EL (cell line): ENCODE results near the gene CYP4F2.
"Not testable (repeated sequence)": the region's sequence is repeated elsewhere in the genome, so short reads cannot be mapped to it uniquely, and the experiment has no call there.

Experiments
- DNase-seq: peaks from one replicate; pipeline ENCODE4 v3.0.0-alpha.2; 2016

Gene CYP4F2

DNA sequence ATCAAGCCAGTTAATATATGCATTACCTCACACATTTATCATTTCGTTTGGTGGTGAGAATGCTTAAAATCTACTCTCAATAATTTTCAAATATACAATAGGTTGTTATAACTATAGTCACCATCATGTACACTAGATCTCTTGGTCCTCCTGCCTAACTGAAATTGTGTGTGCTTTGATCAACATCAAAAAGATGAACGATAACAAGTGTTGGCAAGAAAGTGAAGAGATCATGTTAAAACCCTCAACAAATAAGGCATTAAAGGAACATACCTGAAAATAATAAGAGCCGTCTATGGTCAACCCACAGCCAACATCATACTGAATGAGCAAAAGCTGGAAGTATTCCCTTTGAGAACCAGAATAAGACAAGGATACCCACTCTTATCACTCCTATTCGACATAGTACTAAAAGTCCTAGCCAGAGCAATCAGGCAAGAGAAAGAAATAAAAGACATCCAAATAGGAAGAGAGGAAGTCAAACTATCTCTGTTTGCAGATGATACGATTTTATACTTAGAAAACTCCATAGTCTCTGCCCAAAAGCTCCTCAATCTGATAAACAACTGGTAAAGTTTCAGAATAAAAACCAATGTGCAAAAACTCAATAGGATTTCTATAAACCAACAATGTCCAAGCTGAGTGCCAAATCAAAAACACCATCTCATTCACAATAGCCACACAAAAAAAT is 54.5 kb downstream of the CYP4F2 start:
- DNase-seq = no peak

DNA sequence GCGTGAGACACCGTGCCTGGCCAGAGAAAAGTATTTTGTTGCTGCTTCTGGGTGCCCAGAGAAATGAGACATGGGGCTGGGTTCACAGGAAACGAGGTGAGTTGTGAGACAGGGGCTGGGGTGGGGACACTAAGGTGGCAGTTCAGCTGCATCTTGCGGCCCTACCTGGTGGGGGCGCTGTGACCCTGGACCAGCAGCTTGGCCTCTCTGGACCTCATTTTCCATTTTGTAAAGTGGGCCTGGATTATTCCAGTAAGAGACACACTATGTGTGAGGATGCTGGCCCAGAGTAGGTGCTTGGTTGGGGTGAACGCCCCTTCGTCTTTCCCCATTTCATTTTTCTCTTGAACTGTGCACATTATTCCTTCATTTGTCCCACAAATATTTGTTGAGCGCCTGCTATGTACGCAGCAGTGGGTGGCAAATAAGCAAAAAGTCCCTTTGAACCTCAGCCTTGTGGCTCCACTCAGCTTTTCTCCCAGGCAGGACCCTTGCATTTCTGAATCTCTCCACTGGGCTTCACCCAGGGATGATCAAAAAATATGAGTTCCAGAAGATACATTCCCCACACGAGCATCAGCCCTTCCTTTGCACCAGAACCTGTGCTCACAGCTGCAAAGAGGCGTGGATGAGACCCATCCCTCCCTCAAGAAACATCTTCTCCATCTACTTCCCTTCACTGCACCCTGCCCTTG is 55.9 kb downstream of the CYP4F2 start:
- DNase-seq = no peak

DNA sequence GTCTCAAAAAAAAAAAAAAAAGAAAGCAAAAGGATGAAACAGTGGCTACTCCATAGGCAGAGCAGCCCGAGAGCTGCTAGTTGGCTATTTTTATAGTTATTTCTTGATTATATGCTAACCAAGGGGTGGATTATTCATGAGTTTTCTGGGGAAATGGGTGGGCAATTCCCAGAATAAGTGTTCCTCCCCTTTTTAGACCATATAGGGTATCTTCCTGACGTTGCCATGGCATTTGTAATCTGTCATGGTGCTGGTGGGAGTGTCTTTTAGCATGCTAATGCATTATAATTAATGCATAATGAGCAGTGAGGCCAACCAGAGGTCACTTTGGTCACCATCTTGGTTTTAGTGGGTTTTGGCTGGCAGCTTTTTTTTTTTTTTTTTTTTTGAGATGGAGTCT is 57.0 kb downstream of the CYP4F2 start:
- DNase-seq = no peak

DNA sequence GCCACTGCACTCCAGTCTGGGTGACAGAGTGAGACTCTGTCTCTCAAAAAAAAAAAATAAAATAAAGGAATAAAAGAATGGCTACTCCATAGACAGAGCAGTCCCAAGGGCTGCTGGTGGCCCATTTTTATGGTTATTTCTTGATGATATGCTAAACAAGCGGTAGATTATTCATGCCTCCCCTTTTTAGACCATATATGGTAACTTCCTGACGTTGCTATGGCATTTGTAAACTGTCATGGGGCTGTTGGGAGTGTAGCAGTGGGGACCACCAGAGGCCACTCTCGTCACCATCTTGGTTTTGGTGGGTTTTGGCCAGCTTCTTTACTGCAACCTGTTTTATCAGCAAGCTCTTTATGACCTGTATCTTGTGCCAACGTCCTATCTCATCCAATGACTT is 58.0 kb downstream of the CYP4F2 start:
- DNase-seq = not testable (repeated sequence)

DNA sequence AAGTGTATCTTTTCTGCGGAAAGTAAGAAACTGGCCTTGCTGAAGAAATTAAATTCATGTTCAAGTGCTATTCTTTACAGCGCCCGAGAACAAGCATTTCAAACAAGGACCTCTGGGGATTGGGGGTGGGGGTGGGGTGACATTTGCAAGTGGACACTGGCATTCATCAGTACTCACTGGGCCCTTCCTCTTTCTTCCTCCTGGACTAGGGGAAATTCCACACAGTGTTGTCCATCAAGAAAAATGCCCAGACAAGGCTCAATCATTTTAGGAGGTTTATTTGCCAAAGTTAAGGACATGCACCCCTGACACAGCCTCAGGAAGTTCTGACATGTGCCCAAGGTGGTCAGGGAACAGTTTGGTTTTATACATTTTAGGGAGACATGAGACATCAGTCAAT is 59.5 kb downstream of the CYP4F2 start:
- no peak for DNase-seq

DNA sequence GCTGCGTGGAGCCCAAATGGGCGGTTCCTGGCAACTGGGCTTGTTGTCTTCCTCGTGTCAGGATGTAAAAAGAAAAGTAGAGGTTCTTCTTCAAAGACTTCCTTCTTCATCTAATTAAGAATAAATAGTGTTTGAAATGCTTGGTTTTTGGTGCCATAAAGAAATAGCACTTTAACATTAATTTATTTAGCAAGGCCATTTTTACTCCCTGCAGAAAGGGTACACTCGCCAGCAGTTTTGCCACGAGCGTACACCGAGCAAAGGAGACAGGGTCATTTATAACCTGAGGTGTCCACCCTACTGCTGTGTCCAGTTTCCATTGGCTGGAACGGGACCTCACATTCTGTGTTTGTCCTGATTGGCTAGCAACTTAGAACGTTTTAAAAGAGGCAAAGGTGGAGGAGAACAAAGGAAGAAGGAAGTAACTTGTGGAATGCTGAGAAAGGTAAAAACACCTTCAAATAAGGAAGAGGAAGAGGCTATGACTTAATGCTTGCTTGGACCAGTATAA is 60.6 kb downstream of the CYP4F2 start:
- no peak for DNase-seq

DNA sequence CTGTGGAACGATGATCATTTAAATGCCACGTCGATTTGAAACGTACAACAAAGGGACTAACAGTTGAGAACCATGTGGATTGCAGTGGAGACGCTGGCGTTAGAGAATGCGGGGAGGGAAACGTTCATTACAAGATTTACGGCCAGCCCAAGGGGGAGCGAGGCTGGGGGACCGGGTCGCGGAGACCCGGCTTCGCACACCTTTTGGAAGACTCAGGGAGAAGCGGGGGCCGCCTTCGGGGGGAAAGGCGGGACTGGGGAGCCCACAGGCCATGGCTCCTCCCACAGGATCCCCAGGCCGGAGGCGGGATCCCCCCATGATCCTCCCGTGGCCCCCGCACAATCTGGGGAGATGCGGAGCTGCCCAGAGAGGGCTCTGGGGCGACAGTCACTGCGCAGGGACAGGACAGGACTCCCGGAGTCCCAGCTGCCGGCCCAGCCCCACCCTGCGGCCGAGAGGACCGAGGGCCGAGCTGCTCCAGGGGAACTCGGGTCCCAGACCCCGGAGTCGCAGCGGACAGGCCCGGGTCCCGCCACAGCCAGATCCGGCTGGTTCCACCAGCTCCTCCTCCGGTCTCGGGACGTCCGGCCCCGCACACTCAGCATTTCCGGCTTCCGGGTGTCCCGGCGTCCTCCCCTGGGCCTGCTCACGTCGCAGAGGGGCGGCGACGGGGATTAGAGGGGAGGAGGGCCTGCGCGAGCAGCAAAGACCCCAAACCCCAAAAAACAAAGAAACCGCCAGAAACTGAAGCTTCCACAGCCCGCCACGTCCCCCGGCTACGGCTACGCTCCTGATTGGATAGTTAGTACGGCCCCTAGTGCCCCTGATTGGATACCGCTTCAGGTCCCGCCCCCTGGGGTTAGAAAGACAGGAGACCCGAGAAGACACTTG is 61.3 kb downstream of the CYP4F2 start:
- DNase-seq = peak; percentile 96

DNA sequence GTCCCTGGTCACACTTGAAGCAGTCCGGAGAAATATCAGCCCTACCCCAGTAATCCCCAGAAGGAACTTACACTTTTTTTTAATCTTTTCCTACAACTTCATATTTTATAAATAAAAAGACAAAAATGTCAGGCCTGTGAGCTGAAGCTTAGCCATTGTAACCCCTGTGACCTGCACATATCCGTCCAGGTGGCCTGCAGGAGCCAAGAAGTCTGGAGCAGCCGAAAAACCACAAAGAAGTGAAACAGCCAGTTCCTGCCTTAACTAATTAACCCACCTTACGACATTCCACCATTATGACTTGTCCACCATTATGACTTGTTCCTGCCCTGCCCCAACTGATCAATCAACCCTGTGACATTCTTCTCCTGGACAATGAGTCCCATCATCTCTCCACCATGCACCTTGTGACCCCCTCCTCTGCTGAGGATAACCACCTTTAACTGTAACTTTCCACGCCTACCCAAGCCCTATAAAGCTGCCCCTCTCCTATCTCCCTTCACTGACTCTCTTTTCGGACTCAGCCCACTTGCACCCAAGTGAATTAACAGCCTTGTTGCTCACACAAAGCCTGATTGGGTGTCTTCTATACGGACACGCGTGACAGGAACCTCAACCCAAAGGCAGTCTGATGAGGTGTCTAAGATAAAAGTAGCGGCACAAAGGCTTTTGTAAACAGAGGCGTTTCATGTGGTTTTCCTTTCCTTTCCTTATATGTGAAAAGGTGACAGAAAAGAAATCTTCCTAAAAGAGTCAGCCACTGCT is 62.1 kb downstream of the CYP4F2 start:
- DNase-seq = not testable (repeated sequence)

DNA sequence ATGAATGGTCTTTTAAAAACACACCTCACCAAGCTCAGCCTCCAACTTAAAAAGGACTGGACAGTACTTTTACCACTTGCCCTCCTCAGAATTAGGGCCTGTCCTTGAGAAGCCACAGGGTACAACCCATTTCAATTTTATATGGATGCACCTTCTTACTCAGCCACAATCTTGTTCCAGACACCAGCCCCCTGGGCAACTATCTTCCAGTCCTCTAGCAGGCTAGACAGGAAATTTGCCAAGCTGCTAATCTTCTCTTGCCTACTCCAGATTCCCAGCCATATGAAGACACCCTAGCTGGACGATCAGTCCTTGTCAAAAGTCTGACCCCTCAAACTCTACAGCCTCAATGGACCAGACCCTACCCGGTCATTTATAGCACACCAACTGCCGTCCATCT is 63.6 kb downstream of the CYP4F2 start:
- not testable (repeated sequence) for DNase-seq

DNA sequence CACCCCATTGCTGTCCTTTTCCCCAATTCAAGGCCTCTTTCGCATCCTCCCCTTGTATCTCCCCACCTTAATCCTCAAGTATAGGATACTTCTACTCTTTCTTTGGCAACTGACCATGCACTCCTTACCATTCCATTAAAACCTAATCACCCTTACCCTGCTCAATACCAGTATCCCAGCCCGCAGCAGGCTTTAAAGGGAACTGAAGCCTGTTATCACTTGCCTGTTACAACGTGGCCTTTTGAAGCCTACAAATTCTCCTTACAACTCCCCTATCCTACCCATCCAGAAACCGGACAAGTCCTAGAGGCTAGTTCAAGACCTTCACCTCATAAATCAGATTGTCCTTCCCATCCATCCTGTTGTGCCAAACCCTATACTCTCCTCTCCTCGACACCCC is 66.2 kb downstream of the CYP4F2 start:
- no peak for DNase-seq

DNA sequence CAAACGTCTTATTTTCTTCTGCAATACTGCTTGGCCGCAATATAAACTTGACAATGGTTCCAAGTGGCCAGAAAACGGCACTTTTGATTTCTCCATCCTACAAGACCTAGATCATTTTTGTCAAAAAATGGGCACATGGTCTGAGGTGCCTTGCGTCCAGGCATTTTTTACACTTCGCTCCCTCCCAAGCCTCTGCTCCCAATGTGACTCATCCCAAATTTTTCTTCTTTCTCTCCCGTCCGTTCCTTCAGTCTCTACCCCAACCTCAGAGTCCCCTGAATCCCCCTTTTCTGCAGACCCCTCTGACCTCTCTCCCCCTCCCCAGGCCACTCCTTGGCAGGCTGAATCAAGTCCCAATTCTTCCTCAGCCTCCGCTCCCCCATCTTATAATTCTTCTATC is 68.1 kb downstream of the CYP4F2 start:
- DNase-seq = no peak

DNA sequence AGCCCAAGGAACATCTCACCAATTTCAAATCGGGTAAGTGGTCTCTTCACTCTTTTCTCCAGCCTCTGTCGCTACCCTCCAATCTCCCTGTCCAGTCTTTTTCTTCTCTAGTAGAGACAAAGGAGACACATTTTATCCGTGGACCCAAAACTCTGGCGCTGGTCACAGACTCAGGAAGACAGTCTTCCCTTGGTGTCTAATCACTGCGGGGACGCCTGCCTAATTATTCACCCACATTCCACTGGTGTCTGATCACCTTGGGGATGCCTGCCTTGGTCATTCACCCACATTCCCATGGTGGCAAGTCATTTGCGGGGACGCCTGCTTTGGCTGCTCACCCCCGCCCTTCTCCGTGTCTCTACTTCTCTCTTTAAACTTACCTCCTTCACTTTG is 68.6 kb downstream of the CYP4F2 start:
- DNase-seq = no peak

DNA sequence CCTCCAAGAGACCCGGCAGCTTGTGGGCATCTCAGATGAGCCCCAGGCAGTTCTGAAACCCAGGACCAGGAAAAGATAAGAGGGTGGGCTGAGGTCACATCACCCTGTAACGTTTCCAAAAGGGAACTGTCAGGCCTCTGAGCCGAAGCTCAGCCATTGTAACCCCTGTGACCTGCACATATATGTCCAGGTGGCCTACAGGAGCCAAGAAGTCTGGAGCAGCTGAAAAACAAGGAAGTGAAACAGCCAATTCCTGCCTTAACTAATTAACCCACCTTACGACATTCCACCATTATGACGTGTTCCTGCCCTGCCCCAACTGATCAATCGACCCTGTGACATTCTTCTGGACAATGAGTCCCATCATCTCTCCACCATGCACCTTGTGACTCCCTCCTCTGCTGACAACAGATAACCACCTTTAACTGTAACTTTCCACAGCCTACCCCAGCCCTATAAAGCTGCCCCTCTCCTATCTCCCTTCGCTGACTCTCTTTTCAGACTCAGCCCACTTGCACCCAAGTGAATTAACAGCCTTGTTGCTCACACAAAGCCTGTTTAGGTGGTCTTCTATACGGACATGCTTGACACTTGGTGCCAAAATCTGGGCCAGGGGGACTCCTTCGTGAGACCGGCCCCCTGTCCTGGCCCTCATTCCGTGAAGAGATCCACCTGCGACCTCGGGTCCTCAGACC is 69.1 kb downstream of the CYP4F2 start:
- DNase-seq = not testable (repeated sequence)

DNA sequence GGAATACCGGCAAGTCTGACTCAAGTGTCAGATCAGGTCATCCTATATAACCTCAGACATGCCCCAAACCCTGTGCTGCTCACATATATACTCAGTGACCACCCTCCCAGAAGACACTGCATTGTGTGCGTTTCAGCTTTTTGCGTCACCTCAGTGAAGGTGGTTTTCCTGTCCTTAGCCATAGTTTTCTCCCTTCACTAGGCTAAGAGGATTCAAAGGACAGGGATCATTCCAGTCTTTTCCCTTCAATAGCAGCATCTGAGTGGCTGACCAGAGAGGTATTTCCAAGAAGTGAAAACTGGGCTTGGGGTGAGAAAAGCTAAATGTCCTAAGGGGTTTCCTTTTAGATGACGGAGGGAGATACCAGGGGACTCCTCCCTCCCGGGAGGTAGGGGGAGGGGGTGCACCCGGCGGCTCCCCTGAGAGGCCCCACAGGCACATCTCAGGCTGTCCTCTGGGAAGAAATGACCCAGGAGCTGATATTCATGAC is 69.7 kb downstream of the CYP4F2 start:
- no peak for DNase-seq
